Mucosa of rectum (tissue), 2 donors: ENCODE results near the gene COL27A1.

Source experiments
- H3K27ac ChIP-seq, 2 donors: one replicate each; pipeline ENCODE4 v1.7.0; 2013; ENCODE audit warnings: inconsistent platforms in 2 of 2, low read depth in 2 of 2, low read length in 2 of 2
- H3K27me3 ChIP-seq, 2 donors: one replicate each; pipeline ENCODE4 v1.7.0; 2013; ENCODE audit warnings: low read length in 2 of 2; ENCODE audit not compliant: control insufficient read depth in 2 of 2, insufficient read depth in 2 of 2
- H3K36me3 ChIP-seq, 2 donors: one replicate each; pipeline ENCODE4 v1.7.0; 2013; ENCODE audit warnings: low read length in 2 of 2; ENCODE audit not compliant: control insufficient read depth in 2 of 2, insufficient read depth in 2 of 2
- H3K4me1 ChIP-seq, 2 donors: one replicate each; pipeline ENCODE4 v1.7.0; 2013; ENCODE audit warnings: low read length in 2 of 2, mild to moderate bottlenecking in 1 of 2; ENCODE audit not compliant: control insufficient read depth in 2 of 2, insufficient read depth in 2 of 2
- H3K4me3 ChIP-seq, 2 donors: one replicate each; pipeline ENCODE4 v1.7.0; 2013; ENCODE audit warnings: low read length in 2 of 2
- H3K9ac ChIP-seq, 2 donors: one replicate each; pipeline ENCODE4 v1.7.0; 2013; ENCODE audit warnings: low read length in 2 of 2, low read depth in 1 of 2, mild to moderate bottlenecking in 1 of 2
- H3K9me3 ChIP-seq, 2 donors: one replicate each; pipeline ENCODE4 v1.7.0; 2013; ENCODE audit warnings: low read length in 2 of 2; ENCODE audit not compliant: control insufficient read depth in 2 of 2
- donor health status: healthy.
- donor health status: Normal muscosa, but diverticular disease.

Gene COL27A1

GRCh38 chr9:114216976-114217375 lies 61.6 kb downstream of the COL27A1 start:
- Histone ChIP-seq H3K4me3 (no peak overlapping the region), H3K9ac (no peak overlapping the region), H3K4me1 (peaks cover 0 to 2% of the 10 kb centered on the region in 2 donors), H3K27ac (no peak overlapping the region), H3K36me3 (no peaks in the 10 kb centered on the region), H3K27me3 (no peaks in the 10 kb centered on the region), H3K9me3 (no peaks in the 10 kb centered on the region)

GRCh38 chr9:114218264-114219120 lies 63.2 kb downstream of the COL27A1 start:
- Histone ChIP-seq H3K27me3 (no peaks in the 10 kb centered on the region), H3K4me1 (peaks cover 0 to 2% of the 10 kb centered on the region in 2 donors), H3K9me3 (no peaks in the 10 kb centered on the region), H3K36me3 (no peaks in the 10 kb centered on the region), H3K4me3 (no peak overlapping the region), H3K27ac (peak overlapping the region; percentile 1 to 56), H3K9ac (no peak overlapping the region)

GRCh38 chr9:114220061-114220541 lies 64.8 kb downstream of the COL27A1 start:
- peak overlapping the region; percentile 59 to 63 for H3K27ac ChIP-seq
- H3K27me3 ChIP-seq: no peaks in the 10 kb centered on the region
- no peaks in the 10 kb centered on the region for H3K9me3 ChIP-seq
- H3K4me3 ChIP-seq: no peak overlapping the region
- H3K9ac ChIP-seq: peak overlapping the region in 1 of 2 donors; percentile 18
- H3K4me1 ChIP-seq: peaks cover 2 to 3% of the 10 kb centered on the region in 2 donors
- no peaks in the 10 kb centered on the region for H3K36me3 ChIP-seq

GRCh38 chr9:114221706-114222465 lies 66.5 kb downstream of the COL27A1 start:
- H3K36me3 ChIP-seq: no peaks in the 10 kb centered on the region
- H3K4me3 ChIP-seq: no peak overlapping the region
- no peaks in the 10 kb centered on the region for H3K9me3 ChIP-seq
- no peak overlapping the region for H3K27ac ChIP-seq
- peaks cover 2 to 3% of the 10 kb centered on the region in 2 donors for H3K4me1 ChIP-seq
- H3K27me3 ChIP-seq: no peaks in the 10 kb centered on the region
- no peak overlapping the region for H3K9ac ChIP-seq

GRCh38 chr9:114223564-114224246 lies 68.4 kb downstream of the COL27A1 start:
- Histone ChIP-seq H3K9me3 (no peaks in the 10 kb centered on the region), H3K36me3 (no peaks in the 10 kb centered on the region), H3K4me3 (no peak overlapping the region), H3K27me3 (no peaks in the 10 kb centered on the region), H3K27ac (no peak overlapping the region), H3K9ac (no peak overlapping the region), H3K4me1 (peaks cover 2 to 3% of the 10 kb centered on the region in 2 donors)

GRCh38 chr9:114224247-114224610 lies 68.9 kb downstream of the COL27A1 start:
- no peak overlapping the region for H3K9ac ChIP-seq
- no peak overlapping the region for H3K4me3 ChIP-seq
- H3K4me1 ChIP-seq: peaks cover 2 to 3% of the 10 kb centered on the region in 2 donors
- no peak overlapping the region for H3K27ac ChIP-seq
- no peaks in the 10 kb centered on the region for H3K36me3 ChIP-seq
- H3K9me3 ChIP-seq: no peaks in the 10 kb centered on the region
- no peaks in the 10 kb centered on the region for H3K27me3 ChIP-seq

- Histone ChIP-seq H3K4me3 (no peak overlapping the region), H3K36me3 (no peaks in the 10 kb centered on the region), H3K27ac (no peak overlapping the region), H3K4me1 (peaks cover 0 to 3% of the 10 kb centered on the region in 2 donors), H3K9me3 (no peaks in the 10 kb centered on the region), H3K27me3 (no peaks in the 10 kb centered on the region), H3K9ac (no peak overlapping the region)
Measured at GRCh38 chr9:114225561-114226212, 70.3 kb downstream of the COL27A1 start.

DNA sequence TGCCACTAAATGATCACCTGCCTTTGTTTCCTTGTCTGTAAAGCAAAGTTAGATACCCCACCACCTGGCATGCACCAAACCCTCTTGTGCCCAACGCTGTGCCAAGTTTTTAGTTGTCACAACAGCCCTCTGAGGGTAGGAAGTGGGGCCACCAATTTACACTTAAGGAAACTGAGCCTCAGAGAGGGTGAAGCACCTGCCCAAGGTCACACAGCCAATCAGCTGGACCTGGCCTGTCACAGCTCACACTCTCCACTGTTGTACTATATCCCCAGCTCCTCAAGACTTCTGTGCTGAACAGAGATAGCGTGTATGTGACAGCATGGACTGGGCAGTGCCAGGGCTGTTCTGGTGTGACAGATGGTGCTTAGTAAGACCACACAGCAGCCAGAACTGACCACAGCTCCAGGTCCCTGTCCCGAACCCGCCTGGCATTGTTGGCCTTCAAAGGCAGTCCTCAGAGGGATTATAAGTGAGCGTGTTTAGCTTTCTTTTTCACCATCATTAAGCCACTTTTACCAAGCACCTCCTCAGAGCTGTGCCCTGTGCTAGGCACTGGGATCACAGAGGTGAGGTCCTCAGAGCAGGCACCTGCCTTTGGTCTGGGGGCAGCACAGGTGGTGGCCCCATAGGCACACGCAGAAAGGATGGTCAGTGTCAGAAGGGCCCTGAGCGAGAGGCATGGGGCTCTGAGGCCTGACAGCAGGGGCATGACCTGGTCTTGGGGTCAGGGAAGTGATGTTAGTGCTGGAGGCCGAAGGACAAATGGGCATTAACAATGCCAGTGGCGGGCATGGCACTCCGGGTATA lies 71.1 kb downstream of the COL27A1 start:
- Histone ChIP-seq H3K36me3 (no peaks in the 10 kb centered on the region), H3K27ac (no peak overlapping the region), H3K4me1 (peaks cover 0 to 3% of the 10 kb centered on the region in 2 donors), H3K27me3 (no peaks in the 10 kb centered on the region), H3K9ac (no peak overlapping the region), H3K9me3 (no peaks in the 10 kb centered on the region), H3K4me3 (no peak overlapping the region)

GRCh38 chr9:114227288-114228015 lies 72.1 kb downstream of the COL27A1 start:
- Histone ChIP-seq H3K27ac (no peak overlapping the region), H3K4me1 (peaks cover 0 to 3% of the 10 kb centered on the region in 2 donors), H3K9me3 (no peaks in the 10 kb centered on the region), H3K36me3 (no peaks in the 10 kb centered on the region), H3K27me3 (no peaks in the 10 kb centered on the region), H3K4me3 (no peak overlapping the region), H3K9ac (no peak overlapping the region)
